GM12801 (cell line): ENCODE data around the gene SLC5A6.

ENCODE experiments used
- TF ChIP-seq, protein P1 (sequence below): IDR thresholded peaks from one replicate; pipeline ENCODE4 v1.5.1; 2011; ENCODE audit warnings: control low read depth; ENCODE audit not compliant: insufficient read length; ENCODE audit errors: extremely low read depth

SLC5A6 gene

DNA sequence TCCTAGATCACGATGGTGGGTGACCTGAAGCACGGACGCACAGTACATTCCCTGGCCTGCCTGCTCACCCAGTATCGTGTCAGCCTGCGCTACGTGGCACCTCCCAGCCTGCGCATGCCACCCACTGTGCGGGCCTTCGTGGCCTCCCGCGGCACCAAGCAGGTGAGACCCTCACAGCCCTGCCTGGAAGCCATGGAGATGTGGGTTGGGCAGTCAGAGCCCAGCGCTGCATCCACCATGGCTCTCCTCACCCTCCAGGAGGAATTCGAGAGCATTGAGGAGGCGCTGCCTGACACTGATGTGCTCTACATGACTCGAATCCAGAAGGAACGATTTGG lies 30.5 kb upstream of the SLC5A6 start:
- TF ChIP-seq, protein P1, sequence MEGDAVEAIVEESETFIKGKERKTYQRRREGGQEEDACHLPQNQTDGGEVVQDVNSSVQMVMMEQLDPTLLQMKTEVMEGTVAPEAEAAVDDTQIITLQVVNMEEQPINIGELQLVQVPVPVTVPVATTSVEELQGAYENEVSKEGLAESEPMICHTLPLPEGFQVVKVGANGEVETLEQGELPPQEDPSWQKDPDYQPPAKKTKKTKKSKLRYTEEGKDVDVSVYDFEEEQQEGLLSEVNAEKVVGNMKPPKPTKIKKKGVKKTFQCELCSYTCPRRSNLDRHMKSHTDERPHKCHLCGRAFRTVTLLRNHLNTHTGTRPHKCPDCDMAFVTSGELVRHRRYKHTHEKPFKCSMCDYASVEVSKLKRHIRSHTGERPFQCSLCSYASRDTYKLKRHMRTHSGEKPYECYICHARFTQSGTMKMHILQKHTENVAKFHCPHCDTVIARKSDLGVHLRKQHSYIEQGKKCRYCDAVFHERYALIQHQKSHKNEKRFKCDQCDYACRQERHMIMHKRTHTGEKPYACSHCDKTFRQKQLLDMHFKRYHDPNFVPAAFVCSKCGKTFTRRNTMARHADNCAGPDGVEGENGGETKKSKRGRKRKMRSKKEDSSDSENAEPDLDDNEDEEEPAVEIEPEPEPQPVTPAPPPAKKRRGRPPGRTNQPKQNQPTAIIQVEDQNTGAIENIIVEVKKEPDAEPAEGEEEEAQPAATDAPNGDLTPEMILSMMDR: no peak

DNA sequence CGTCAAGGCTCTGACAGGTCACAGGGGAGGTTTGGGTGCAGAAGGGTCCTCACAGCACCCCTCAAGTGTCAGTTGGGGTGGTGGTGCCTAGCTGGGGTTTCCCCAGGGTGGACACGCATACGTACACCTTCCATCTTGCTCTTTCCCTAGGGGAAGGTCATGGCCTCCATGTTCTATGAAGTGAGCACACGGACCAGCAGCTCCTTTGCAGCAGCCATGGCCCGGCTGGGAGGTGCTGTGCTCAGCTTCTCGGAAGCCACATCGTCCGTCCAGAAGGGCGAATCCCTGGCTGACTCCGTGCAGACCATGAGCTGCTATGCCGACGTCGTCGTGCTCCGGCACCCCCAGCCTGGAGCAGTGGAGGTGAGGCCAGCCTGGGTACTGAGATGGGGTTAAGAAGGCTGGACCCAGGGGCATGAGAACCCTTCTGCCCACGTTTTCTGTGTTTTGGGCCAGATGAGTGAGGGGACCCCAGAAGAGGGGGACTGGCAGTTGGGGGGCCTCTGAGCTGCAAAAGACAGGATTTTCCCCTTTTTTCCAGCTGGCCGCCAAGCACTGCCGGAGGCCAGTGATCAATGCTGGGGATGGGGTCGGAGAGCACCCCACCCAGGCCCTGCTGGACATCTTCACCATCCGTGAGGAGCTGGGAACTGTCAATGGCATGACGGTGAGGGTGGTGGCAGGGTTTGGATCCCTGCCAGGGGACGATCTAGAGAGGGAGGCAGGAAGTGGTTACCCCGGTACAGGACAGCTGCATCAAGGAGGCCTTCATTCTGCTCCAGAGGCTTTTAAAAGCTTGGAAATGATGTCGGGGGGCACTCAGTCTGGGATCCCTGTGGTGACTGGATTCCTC lies 29.9 kb upstream of the SLC5A6 start:
- TF ChIP-seq, protein P1: no peak

DNA sequence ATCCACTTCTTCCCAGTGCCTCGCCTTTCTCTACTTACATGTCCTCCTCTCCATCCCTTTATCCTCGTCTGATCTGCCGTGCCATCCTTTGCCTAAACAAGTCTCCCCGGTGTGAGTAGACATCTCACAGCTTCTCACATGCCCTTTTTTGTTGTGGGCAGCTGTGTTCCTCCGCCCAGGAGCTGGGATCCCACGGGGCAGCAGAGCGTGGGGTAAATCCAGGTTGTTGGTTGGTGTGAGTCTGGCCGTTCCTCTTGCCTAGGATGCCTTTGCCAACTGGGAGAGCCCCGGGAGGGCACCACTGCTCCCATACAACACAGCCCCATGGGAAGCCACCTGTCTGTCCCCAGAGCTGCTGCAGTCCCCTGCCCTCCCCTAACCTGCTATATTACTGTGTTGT lies 28.3 kb upstream of the SLC5A6 start:
- TF ChIP-seq, protein P1: no peak

DNA sequence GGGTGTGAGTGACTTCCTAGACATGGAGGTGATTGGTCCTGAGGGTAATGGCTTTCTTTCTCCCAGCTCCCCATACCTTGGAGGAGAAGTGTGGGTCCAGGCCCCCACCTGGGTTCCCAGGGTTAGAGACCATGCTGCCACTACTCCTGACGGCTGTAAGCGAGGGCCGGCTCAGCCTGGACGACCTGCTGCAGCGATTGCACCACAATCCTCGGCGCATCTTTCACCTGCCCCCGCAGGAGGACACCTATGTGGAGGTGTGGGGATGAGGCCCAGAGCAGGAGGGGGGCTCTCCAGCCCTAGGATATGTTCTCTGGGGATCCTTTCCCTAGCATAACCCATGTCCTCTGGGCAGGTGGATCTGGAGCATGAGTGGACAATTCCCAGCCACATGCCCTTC lies 26.9 kb upstream of the SLC5A6 start:
- TF ChIP-seq, protein P1: no peak

DNA sequence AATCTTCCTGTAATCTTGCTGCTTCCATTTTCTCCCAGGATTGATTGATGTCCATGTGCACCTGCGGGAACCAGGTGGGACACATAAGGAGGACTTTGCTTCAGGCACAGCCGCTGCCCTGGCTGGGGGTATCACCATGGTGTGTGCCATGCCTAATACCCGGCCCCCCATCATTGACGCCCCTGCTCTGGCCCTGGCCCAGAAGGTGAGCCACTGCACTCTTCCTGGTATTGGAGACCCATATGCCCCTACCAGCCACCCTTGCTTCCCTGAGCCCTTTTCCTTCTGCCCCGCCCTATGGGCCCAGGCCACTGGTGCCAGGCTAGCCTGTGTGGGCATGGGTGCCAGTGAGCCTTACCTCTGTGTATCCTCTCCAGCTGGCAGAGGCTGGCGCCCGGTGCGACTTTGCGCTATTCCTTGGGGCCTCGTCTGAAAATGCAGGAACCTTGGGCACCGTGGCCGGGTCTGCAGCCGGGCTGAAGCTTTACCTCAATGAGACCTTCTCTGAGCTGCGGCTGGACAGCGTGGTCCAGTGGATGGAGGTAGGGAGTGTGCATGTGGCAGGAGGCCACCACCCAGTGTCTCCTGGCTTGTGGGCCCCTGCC lies 25.4 kb upstream of the SLC5A6 start:
- TF ChIP-seq, protein P1: no peak

DNA sequence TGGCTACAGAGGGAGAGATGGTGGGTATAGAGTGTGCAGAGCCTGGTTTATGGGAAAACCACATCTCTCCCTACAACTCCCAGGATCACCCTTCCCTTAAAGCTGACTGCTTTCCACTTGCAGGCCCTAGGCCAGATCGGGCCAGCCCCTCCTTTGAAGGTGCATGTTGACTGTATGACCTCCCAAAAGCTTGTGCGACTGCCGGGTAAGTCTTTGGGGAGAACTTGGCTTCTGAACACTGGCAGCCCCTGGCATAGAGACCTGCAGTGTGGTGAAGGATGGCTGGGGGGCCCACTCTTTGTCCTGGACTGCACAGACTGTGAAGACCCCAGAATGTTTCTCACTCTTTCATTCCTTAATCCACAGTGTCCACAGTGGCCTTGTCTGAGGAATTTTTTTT lies 24.6 kb upstream of the SLC5A6 start:
- TF ChIP-seq, protein P1: no peak

DNA sequence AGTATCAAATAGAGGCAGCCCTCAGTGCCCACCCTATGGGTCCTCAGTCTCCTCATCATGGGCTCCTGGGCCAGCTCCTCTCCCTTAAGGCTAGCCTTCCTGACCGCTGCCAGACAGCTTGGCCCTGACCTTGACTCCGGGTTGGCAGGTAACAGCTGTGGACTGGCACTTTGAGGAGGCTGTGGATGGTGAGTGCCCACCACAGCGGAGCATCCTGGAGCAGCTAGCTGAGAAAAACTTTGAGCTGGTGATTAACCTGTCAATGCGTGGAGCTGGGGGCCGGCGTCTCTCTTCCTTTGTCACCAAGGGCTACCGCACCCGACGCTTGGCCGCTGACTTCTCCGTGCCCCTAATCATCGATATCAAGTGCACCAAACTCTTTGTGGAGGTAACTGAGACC lies 24.1 kb upstream of the SLC5A6 start:
- TF ChIP-seq, protein P1: no peak
